ENCODE measurements around the gene DSP. TPM values are rescaled to one million over a fixed set of nuclear protein-coding genes. Genes with fewer than 3 reads are reported as not detected.

Gene DSP
- total RNA-seq, 2 experiments from 2014 or later: 0.06 TPM; not detected in 1

- TF ChIP-seq CTCF (conservative IDR thresholded peaks at IDR 0.05; ENCODE audit: low read length) (no peak), EZH2phosphoT487 (IDR thresholded peaks at IDR 0.05; ENCODE audit: borderline replicate concordance, low read depth, low read length) (no peak)
- ChIA-PET CTCF (ENCODE audit: unreplicated experiment) (interaction anchor here (0.5 to 0.9 kb wide), 3 partner anchors 26 to 327 kb away, joined by 3 to 4 read pairs (median 3); no protein-coding TSS in a partner anchor), POLR2A (interaction anchor here (0.6 to 1.4 kb wide), 12 partner anchors 9 to 903 kb away, joined by 3 to 10 read pairs (median 3); no protein-coding TSS in a partner anchor)
- H3K4me1 ChIP-seq (ENCODE audit: insufficient read depth, low read length, poor library complexity, severe bottlenecking): peaks cover 20% of the 10 kb centered on the region
- peak within 1 kb of the TSS; percentile 76 for H3K4me2 ChIP-seq (ENCODE audit: low read length)
- no TSS peak for BruUV-seq (replicated peaks)
- no peaks in the 10 kb centered on the region for H3K9me2 ChIP-seq (ENCODE audit: insufficient read depth, low read length)
- DNase-seq (ENCODE audit: low spot score): peak; percentile 95
- peaks cover 33% of the 10 kb centered on the region for H3K79me2 ChIP-seq (ENCODE audit: insufficient read depth, low read depth, low read length)
- no peaks in the 10 kb centered on the region for H3K9me3 ChIP-seq (ENCODE audit: low read length)
- peak within 1 kb of the TSS; percentile 28 for H3K27ac ChIP-seq (ENCODE audit: low read depth, low read length, poor library complexity, severe bottlenecking)
- peak within 1 kb of the TSS; percentile 95 for H2AFZ ChIP-seq (ENCODE audit: low read length)
- H4K20me1 ChIP-seq (ENCODE audit: insufficient read depth, low read length): peaks cover 10% of the 10 kb centered on the region
- intact Hi-C loops (cut with micrococcal nuclease; ENCODE audit: unreplicated experiment): loop anchor here (1.0 kb wide), 1 partner anchor 201 kb away; the partner anchor contains the start of genes CAGE1 and RIOK1
- peaks cover 28% of the 10 kb centered on the region for H3K36me3 ChIP-seq (ENCODE audit: insufficient read depth, low read length)
- peak within 1 kb of the TSS; percentile 88 for H3K4me3 ChIP-seq (ENCODE audit: low read depth, low read length, poor library complexity, severe bottlenecking)
These were observed 48.8 kb downstream of the DSP start, which contains the start of gene SNRNP48 for GRCh38 chr6:7589949-7590917. Gene SNRNP48, plus strand, starts transcription at chr6:7590198. Its CDS starts 60 bp downstream, at chr6:7590258.

- intact Hi-C loops (cut with micrococcal nuclease; ENCODE audit: unreplicated experiment): loop anchor here (1.0 kb wide), 1 partner anchor 202 kb away; the partner anchor contains the start of genes CAGE1 and RIOK1
- Histone ChIP-seq H3K4me1 (ENCODE audit: insufficient read depth, low read length, poor library complexity, severe bottlenecking) (peaks cover 20% of the 10 kb centered on the region), H3K9me2 (ENCODE audit: insufficient read depth, low read length) (no peaks in the 10 kb centered on the region), H3K4me2 (ENCODE audit: low read length) (peak overlapping the region; percentile 76), H2AFZ (ENCODE audit: low read length) (no peak overlapping the region; the same call in 1 of the 2 replicates), H4K20me1 (ENCODE audit: insufficient read depth, low read length) (peaks cover 10% of the 10 kb centered on the region), H3K36me3 (ENCODE audit: insufficient read depth, low read length) (peaks cover 34% of the 10 kb centered on the region), H3K27ac (ENCODE audit: low read depth, low read length, poor library complexity, severe bottlenecking) (no peak overlapping the region), H3K79me2 (ENCODE audit: insufficient read depth, low read depth, low read length) (peaks cover 33% of the 10 kb centered on the region), H3K9me3 (ENCODE audit: low read length) (no peaks in the 10 kb centered on the region), H3K4me3 (ENCODE audit: low read depth, low read length, poor library complexity, severe bottlenecking) (peak overlapping the region; percentile 88)
- ChIA-PET POLR2A (interaction anchor here (0.9 to 1.7 kb wide), 3 partner anchors 9 to 13 kb away, joined by 4 to 5 read pairs (median 4); no protein-coding TSS in a partner anchor), CTCF (ENCODE audit: unreplicated experiment) (no interaction called here)
- TF ChIP-seq CTCF (conservative IDR thresholded peaks at IDR 0.05; ENCODE audit: low read length) (no peak), EZH2phosphoT487 (IDR thresholded peaks at IDR 0.05; ENCODE audit: borderline replicate concordance, low read depth, low read length) (no peak)
- no peak for DNase-seq (ENCODE audit: low spot score)
- no TSS peak for BruUV-seq (replicated peaks)
These were observed 49.4 kb downstream of the DSP start for GRCh38 chr6:7590918-7591302.

All from OCI-LY7 (cell line).